ENCODE data around the gene ENO4.

The ENO4 gene

DNA sequence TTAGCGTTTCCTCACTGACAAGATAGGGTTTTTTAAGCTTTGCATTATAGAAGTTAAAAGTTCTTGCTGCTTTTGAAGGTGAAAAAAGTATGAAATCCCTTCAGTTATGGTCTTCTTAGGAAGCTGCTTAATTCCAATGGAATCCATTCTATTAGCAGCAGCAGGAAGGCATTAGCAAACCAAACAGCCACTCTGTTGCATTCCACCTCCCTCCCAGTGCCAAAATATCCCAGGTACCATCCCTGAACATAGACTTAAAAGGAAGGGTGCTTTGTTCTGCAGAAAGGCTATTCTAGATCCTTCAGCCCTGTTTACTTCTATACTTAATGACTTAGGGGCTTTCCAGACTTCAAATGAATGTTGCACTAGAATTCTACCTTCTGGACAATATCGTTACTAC, 23.8 kb downstream of the ENO4 start:
- no peak for DNase-seq

DNA sequence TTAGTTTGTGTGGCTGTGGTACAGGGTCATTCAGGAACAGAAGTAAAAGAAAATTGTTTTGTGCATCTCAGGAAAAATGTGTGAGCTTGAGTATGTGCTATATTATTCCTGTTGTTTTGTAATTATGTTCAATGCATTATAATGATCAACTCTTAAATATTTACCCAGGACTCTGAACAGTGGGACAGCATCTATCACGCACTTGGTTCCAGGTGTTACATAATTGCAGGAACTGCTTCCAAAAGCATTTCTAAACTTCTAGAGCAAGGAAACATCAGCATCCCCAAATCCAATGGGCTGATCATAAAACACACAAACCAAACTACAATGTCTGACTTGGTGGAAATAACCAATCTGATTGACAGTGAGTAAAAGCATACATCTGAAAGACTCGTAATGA, 26.6 kb downstream of the ENO4 start:
- no peak for DNase-seq

- no peak for DNase-seq
Measured at GRCh38 chr10:116877391-116877790, 28.1 kb downstream of the ENO4 start.

DNA sequence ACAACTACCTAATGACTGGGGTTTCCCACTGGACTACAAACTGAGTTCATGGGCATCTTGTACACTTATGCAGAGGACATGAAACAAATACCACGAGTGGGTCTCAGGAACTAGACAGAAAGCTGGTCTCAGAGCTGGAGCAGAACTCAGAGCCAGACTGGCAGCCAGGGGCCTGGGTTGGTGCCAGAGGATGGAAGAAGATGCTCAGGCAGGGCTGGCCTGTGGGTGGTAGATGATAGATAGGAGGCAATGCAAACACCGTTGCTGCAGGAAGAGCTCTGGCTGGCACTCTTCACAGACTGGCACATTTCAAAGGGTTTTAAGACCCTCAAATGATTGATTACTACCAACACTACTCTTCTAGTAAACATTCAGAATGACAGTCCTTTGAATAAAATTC, 28.8 kb downstream of the ENO4 start:
- no peak for DNase-seq

DNA sequence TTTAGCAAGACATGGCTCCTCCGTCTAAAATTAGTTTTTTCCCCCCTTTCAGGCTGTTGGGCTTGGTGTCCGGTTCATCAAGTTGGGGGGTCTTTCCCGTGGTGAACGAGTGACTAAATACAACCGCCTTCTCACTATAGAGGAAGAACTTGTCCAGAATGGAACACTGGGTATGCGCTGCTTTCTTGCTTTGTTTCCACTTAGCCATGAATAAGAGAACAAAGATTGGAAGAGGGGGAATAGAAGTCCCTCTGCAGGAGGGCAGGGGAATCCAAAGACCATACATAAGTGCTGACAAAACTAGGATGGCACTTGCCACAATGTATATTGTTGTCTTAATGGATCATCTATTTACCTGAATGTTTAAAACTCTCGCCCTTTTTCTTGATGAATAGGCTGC, 30.5 kb downstream of the ENO4 start:
- no peak for DNase-seq

DNA sequence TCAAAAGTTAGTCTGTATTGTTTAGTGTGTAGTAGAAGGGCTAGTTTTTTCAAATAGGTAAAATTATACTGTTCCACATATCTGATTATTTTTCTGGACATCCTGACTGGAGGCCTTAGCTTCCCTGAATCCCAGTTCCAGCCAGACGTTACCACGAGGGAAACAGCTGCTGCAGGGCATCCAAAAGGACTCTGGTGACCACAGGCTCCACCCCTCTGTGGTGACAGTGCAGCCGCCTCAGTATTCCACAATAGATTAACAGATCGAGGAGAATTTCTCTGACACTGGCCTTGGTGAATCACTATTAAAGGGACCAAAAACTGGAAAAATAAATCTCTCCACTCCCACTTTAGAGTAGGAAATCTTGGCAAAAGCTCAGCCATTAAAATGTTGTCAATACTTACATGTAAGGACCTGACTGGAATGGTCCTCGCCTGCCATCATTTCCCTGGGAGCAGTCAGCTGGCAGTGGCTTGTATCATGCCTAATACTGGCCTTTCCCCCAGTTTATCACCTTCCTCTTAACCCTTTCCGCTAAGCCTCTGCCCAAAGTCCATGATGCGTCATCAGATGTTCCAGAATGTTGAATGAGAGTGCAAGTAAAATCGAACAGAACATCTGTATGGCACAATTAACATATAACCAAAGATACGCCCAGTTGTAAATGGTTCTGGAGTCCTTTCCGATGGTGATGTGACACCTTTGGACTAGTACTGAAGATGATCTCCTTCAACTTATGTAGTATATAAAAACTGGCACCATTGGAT, 31.6 kb downstream of the ENO4 start:
- no peak for DNase-seq

GRCh38 chr10:116882639-116883038, 33.3 kb downstream of the ENO4 start:
- DNase-seq = no peak

GRCh38 chr10:116886772-116887171, 37.5 kb downstream of the ENO4 start:
- DNase-seq = no peak

DNA sequence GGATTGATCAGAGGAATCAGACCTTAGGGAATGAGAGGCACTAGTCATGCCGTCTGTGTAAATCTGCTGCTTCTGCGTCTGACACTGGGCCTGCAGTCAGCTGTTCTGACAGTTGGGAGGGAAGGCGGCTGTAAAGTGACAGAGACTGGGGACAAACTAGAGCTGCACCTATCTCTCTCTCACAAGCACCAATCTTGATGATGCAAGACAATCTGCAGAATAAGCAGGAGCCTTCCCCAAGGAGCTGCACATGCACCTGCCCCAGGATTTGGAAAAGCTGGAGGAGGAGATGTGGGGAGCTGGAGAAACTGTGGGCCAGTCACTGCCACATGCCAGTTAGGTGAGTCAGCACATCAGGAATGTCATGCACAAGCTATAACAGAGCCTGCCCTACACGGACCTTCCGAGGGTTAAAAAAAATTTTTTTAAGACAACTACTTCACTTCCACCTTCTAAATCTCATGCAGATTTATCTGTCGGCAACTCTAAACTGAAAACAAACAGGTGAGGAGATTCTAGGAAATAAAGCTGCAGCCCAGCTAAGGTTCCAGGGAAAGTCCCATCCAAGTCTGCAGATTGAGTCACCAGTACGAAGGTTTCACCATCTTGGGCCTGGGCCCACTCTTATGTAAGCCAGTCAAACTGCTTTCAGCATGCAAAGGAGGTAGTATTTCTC, 39.2 kb downstream of the ENO4 start:
- no peak for DNase-seq

- no peak for DNase-seq
Measured at GRCh38 chr10:116889066-116889465, 39.8 kb downstream of the ENO4 start.

- no peak for DNase-seq
Measured at GRCh38 chr10:116891208-116891607, 41.9 kb downstream of the ENO4 start.

GRCh38 chr10:116892907-116893685, 43.8 kb downstream of the ENO4 start:
- no peak for DNase-seq

DNA sequence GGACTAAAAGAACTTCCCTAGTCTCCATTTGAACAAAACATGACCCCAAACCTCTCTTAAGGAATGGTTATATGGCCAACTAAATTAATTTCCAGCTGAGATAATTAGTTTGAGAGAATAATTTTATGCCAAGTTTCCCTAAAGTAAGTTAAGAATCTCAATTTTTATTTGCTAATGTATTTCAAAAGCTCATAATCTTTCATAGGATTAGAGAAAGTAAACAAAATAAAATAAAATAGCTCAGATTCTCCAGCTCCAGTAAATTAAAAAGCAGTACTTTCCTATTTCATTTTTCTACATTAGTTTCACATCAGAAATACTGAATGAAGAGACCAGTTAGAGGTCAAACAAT, 44.4 kb downstream of the ENO4 start:
- DNase-seq = no peak

- no peak for DNase-seq
Measured at GRCh38 chr10:116899626-116900025, 50.3 kb downstream of the ENO4 start.

DNA sequence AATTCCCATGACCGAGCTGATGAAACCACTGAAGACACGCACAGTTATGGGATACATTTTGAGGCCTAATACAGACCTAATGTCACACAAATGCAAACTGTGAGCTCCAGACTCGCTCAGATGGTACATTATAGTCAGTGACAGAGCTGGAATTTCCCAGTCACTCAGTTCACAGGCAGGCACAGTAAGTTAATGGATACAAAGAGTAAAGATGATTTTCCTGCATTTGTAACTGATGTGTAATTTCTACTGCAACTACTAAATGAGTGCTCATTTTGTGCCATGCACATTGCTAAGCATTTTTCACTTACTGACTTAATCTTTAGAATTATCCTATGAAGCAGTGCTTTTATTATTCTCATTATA, 56.5 kb downstream of the ENO4 start:
- DNase-seq = no peak

- no peak for DNase-seq
Measured at GRCh38 chr10:116907245-116907987, 58.1 kb downstream of the ENO4 start.

DNA sequence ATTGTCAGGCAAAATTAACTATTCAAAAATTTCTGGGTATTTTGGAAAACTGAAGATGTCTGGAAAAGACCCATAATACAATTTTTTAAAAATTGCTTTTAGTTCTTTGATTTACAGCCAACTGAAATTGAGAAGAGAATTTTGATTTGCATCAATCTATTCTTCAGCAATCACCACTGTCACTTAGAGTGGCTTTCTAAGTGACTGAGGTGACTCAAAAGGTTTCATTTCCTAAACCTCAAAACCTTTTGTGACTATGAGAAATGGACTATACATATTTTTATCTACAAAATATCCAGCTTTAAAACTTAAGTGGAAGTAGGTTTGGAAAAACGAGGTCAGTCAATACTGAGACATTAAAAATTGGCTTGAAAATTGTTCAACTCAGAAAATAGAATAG, 60.0 kb downstream of the ENO4 start:
- no peak for DNase-seq

DNA sequence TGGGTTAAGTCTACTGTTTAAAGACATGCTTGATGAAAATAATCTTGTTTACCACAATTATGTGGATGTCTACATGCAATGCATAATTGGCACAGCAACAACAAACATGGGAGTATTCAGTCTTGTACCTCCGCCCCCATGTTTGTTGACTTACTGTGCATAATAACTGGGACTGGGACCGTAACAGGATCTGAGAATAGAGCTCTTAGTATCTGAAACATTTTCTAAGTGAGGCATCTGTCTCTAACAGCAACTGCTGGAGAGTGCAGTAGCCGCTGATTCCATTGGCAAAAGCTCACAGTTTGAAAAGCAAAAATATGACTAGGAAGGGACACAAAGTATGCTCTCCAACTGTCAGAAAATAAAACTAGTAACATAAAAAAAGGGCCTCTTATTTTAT, 61.6 kb downstream of the ENO4 start:
- DNase-seq = no peak

- DNase-seq = no peak
Measured at GRCh38 chr10:116912162-116912561, 62.9 kb downstream of the ENO4 start.

- DNase-seq = no peak
Measured at GRCh38 chr10:116913695-116914094, 64.4 kb downstream of the ENO4 start.

DNA sequence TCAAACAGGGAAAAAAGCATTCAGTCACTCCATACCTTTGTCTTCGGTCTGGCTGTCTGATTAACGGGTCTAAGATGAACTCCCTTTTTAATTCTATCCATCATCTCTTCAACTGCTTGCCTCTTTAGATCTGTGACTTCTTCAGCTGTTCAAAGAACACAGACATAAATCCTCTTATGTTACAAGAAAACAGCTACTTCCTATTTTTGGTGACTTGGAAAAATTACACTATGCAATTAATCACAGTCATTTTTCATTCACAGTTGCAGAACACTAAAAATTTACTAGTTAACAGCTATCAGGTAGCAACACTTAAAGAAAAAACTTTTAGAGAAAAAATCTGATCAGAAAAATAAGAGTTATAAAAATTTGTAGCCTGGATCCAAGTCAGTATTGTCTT, 66.0 kb downstream of the ENO4 start:
- DNase-seq = no peak

- no peak for DNase-seq
Measured at GRCh38 chr10:116917481-116917880, 68.2 kb downstream of the ENO4 start.

GRCh38 chr10:116918583-116918982, 69.3 kb downstream of the ENO4 start:
- DNase-seq = no peak
